HG03432 (cell line): ENCODE results near the gene CAPN8.
A peak's percentile ranks its signal among the peaks of the same experiment; 100 is the strongest.

Experiments used
- ATAC-seq: cut with Tn5 transposase; IDR thresholded peaks from one replicate; pipeline ENCODE4 v1.9.1; 2021; ENCODE audit warnings: mild to moderate bottlenecking, moderate library complexity; ENCODE audit not compliant: unreplicated experiment

The CAPN8 gene

GRCh38 chr1:223657978-223658377, 7.5 kb downstream of the CAPN8 start:
- ATAC-seq: no peak

DNA sequence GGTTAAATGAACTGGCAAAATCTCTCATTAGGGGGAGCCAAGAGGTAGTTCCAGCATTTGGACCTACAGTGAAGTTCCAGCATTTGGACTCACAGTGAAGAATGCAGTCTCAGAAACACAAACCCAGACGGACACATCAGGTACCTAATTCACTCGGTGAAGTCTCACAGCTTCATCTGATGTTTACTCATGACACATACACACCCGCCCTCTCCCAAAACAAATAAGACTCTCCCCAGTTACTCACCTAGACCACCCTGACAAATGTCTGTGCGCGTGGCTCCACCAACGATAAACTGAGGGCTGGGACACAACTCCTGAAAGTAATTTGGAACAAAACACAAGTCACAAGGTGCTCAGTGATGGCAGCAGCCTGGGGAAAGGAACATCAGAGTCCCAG, 11.4 kb downstream of the CAPN8 start:
- no peak for ATAC-seq

- no peak for ATAC-seq
Observed at GRCh38 chr1:223653431-223653830, 12.1 kb downstream of the CAPN8 start.

- ATAC-seq: no peak
Observed at GRCh38 chr1:223653015-223653414, 12.5 kb downstream of the CAPN8 start.

DNA sequence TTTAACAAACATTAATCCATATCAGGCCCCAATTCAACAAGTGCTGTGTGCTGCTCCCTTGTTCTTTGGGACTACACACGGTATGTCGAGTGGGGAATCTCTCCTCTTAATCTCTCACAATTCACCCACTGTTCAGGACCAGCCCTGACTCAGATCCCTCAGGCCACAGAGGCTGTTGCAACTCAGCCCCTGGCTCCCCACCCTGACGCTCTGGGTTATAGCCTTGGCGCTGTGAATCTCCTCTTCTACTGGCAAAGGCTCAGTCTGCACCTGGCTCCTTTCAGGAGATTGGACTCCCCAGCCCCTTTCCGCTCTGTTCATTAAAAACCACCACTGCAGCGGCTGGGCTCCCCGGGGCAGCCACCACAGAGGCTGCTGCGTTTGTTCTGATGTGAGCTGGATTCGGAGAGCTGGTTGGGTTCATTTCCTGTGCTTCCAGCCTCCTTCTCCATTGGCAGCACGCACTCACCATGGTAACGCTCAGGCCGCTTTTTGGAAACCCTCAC, 13.0 kb downstream of the CAPN8 start:
- ATAC-seq: no peak

- ATAC-seq: no peak
Observed at GRCh38 chr1:223651291-223651991, 14.1 kb downstream of the CAPN8 start.

DNA sequence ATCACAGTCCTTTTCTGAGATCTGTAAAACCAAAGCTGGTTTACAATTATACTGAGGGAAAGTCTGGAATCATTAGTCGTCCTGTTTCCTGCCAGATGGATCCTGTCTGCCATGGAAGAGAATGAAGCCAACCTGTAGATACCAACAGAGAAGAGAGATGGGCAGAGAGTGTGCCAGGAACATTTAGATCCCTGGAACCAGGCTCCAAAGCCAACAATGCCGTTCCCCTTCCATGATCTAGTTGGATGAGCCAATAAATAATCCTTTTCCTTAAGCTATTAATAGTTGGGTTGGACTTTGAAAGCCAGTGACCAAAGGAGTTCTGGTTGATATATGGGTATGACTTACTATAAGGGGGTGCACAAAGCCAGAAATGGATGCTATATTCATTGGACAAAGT, 15.0 kb downstream of the CAPN8 start:
- no peak for ATAC-seq

DNA sequence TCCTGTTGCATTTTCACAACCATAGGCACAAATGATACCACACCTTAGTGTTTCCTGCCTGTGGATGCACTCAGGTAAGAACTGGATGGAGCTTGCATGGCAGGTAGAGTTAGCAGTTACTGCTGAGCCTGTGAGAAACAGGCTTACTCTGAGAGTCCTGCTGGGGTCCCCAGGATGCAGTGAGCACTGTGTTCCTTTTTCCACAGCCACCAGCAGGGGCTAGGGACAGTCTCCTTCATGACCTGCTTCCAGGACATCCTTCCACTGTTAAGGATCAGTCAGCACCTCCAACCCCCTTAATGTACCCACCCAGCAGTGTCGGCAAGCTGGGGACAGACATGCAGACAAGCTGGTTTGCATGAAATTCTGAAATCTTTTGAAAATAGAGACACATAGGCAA, 16.3 kb downstream of the CAPN8 start:
- no peak for ATAC-seq

DNA sequence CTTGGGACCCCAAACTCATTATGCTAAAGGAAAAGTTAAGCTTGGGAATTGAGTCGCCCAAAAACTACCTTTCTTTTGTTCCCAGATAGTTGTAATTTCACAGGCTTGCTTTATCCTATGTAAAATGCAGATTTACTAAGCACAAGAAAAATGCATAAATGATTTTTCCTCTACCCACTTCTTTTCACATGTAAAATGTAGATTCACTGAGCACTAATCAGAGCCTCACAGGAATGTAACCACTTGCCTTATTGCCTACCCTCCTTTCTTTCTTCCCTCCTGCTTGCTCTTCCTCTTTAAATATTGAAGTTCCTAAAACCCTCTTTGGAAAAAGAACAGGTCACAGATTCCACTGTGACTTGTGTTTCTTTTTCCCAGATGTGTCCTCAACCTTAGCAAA, 18.3 kb downstream of the CAPN8 start:
- no peak for ATAC-seq

- ATAC-seq: no peak
Observed at GRCh38 chr1:223645903-223646302, 19.6 kb downstream of the CAPN8 start.

GRCh38 chr1:223642237-223642636, 23.3 kb downstream of the CAPN8 start:
- ATAC-seq: no peak

GRCh38 chr1:223641523-223642039, 23.9 kb downstream of the CAPN8 start:
- ATAC-seq: no peak

- no peak for ATAC-seq
Observed at GRCh38 chr1:223639331-223639749, 26.2 kb downstream of the CAPN8 start.

- ATAC-seq: no peak
Observed at GRCh38 chr1:223635236-223635635, 30.3 kb downstream of the CAPN8 start.

GRCh38 chr1:223634423-223634822, 31.1 kb downstream of the CAPN8 start:
- ATAC-seq: no peak

- ATAC-seq: no peak
Observed at GRCh38 chr1:223631956-223632355, 33.5 kb downstream of the CAPN8 start.

DNA sequence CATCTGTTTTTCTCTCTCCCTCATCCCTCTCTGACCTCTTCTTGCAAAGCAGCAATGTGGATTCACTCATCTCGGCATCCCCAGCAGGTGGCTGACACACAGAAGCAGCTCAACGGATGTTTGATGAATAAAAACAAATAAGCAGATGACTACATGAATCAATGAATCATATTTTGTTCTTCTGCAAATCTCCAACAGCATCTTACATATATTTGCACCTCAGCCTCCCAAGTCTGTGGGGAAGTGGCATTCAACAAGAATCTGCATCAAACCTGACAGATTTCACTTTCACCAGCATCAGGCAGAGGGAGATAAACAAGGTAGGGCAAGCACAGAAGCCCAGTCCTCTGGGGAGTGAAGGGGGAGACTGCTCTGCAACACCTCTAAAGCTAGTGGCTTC, 34.0 kb downstream of the CAPN8 start:
- no peak for ATAC-seq

GRCh38 chr1:223629126-223629457, 36.4 kb downstream of the CAPN8 start:
- ATAC-seq: no peak

GRCh38 chr1:223628233-223629125, 37.0 kb downstream of the CAPN8 start:
- ATAC-seq: peak; percentile 59

GRCh38 chr1:223622132-223622842, 43.2 kb downstream of the CAPN8 start:
- no peak for ATAC-seq

DNA sequence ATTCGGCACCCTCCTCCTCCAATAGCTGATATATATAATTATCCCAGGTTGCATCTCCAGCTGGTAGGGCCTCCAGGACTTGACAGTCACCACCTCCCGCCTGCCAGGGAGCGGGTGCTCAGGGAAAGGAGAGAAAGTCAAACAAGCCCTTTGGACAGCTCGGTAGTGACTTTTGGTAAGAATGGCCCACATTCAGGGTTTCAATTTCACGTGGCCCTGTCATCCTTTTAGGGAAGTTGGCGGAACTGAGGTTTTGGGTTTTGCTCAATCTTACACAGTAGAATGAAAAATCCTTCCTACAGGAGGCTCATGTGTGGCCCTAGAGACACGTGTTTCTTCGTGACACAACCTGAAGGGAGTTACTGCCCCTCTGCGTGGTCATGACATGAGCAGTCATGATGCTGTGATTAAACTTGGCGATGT, 44.2 kb downstream of the CAPN8 start:
- peak; percentile 87 for ATAC-seq
